Measurements from ENCODE around the gene PAK5.

The PAK5 gene

DNA sequence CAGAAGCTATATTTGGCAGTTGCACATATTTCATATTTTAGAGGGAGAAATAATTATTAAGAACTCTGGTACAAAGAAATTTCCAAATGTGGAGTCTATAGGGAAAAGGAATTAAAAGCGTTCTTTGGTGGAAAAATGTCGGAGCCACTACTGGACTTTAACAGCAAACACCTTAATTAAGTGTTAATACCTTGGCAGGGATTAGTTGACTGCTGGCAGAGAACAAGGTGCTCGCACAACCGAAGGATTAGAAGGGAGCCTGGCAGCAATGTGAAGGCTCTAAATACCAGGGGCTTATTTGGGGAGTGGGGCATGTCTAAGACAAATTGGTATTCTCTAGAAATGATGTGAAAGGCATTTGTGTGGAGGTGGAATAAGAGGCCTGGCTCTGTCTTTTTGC lies 98.9 kb downstream of the PAK5 start:
- Histone ChIP-seq H3K9me3 (ENCODE audit: control insufficient read depth, insufficient read depth, low read length) (no peaks in the 10 kb centered on the region), H3K9ac (ENCODE audit: low read depth, low read length) (no peak overlapping the region), H3K36me3 (ENCODE audit: control insufficient read depth, insufficient read depth, low read length) (no peaks in the 10 kb centered on the region), H3K27me3 (ENCODE audit: control insufficient read depth, insufficient read depth, low read length) (no peaks in the 10 kb centered on the region), H3K4me1 (ENCODE audit: control insufficient read depth, insufficient read depth, low read length) (no peaks in the 10 kb centered on the region), H3K4me3 (ENCODE audit: low read depth, low read length) (no peak overlapping the region)

DNA sequence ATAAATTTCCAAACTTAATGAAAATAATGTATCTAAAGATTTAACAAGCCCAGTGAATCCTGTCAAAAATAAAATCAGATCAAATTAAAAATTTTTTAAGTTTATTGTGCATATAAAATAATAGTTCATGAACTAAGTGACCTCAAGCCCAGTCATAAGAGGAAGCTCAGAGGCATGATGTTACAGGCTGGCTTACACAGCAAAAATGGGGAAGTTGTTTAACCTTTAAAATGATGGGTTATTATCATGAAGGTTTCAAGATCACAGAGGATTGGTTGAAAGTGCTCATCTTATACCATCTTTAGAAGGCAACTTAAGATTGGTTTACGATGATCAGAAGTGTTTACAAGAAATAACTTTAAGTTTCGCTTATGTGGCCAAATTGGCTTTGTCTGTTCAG lies 102.5 kb downstream of the PAK5 start:
- Histone ChIP-seq H3K36me3 (ENCODE audit: control insufficient read depth, insufficient read depth, low read length) (no peaks in the 10 kb centered on the region), H3K4me3 (ENCODE audit: low read depth, low read length) (no peak overlapping the region), H3K9me3 (ENCODE audit: control insufficient read depth, insufficient read depth, low read length) (no peaks in the 10 kb centered on the region), H3K27me3 (ENCODE audit: control insufficient read depth, insufficient read depth, low read length) (no peaks in the 10 kb centered on the region), H3K4me1 (ENCODE audit: control insufficient read depth, insufficient read depth, low read length) (no peaks in the 10 kb centered on the region), H3K9ac (ENCODE audit: low read depth, low read length) (no peak overlapping the region)

DNA sequence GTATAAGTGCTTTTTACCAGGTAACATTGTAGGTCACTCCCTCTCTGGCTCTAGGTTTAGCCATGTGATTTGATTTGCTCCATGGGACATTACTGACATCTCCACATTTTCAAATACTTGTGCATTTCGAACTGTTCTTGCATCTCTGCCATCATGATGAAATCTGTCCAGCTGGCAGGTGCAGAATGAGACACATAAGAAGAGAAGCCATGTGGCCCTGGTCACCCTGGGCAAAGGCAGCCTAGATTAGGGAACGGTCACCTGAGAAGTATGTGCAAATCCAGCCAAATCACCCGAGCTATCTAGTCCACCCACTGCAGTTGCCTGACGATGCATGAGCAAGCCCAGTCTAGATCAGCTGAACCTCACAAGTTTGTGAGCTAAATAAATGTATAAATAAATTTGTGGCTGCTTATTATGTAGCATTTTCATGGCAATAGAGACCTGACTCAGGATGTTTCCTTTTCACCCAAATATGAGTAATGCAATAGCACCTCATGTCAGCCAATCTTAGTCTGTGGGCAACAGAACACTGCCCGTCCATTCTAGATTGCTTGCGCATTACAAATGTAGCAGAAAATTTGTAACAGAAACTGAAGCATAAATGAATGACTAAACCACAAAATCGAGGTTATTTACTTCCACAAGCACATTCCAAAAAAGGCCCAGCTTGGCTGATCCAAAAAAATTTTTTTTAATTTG lies 115.2 kb downstream of the PAK5 start:
- Histone ChIP-seq H3K4me3 (ENCODE audit: low read depth, low read length) (no peak overlapping the region), H3K4me1 (ENCODE audit: control insufficient read depth, insufficient read depth, low read length) (no peaks in the 10 kb centered on the region), H3K9ac (ENCODE audit: low read depth, low read length) (no peak overlapping the region), H3K36me3 (ENCODE audit: control insufficient read depth, insufficient read depth, low read length) (no peaks in the 10 kb centered on the region), H3K27me3 (ENCODE audit: control insufficient read depth, insufficient read depth, low read length) (no peaks in the 10 kb centered on the region), H3K9me3 (ENCODE audit: control insufficient read depth, insufficient read depth, low read length) (no peaks in the 10 kb centered on the region)

DNA sequence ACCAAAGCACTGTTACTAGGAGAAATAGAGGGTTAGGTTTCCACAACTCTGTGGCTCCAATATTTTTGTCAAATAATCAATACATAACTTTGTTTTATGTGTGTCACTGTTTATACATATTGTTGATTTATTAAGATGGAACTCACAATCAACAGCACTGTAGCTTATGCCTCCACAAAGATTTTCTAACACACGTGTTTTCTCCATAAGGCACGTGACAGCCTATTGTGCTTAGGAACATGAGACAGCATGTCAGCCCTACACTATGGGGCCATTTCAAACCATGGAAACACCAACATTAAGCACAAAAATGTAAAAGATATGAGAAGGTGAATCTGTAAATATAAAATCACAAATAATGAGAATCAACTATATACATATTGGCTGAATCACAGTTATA lies 127.0 kb downstream of the PAK5 start:
- Histone ChIP-seq H3K27me3 (ENCODE audit: control insufficient read depth, insufficient read depth, low read length) (no peaks in the 10 kb centered on the region), H3K4me3 (ENCODE audit: low read depth, low read length) (no peak overlapping the region), H3K36me3 (ENCODE audit: control insufficient read depth, insufficient read depth, low read length) (no peaks in the 10 kb centered on the region), H3K4me1 (ENCODE audit: control insufficient read depth, insufficient read depth, low read length) (no peaks in the 10 kb centered on the region), H3K9me3 (ENCODE audit: control insufficient read depth, insufficient read depth, low read length) (no peaks in the 10 kb centered on the region), H3K9ac (ENCODE audit: low read depth, low read length) (no peak overlapping the region)

DNA sequence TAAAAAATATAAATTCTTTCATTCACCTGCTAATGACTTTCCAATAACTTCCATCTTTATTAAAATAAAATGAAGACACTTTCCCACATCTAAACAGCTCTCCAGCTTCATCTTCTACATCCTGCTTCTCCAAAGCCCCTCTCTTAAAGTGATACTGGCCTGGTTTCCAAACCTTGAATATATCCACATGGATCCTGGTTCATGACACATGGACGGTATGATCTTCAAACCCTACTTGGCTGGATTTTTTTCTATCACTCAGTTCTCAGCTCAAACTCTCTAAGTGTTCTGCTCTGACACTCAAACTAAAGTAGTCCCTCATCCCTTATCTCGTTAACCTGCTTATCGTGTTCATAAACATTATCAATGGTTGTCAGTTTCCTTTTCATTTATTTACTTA lies 128.2 kb downstream of the PAK5 start:
- Histone ChIP-seq H3K4me1 (ENCODE audit: control insufficient read depth, insufficient read depth, low read length) (no peaks in the 10 kb centered on the region), H3K27me3 (ENCODE audit: control insufficient read depth, insufficient read depth, low read length) (no peaks in the 10 kb centered on the region), H3K9me3 (ENCODE audit: control insufficient read depth, insufficient read depth, low read length) (no peaks in the 10 kb centered on the region), H3K9ac (ENCODE audit: low read depth, low read length) (no peak overlapping the region), H3K36me3 (ENCODE audit: control insufficient read depth, insufficient read depth, low read length) (no peaks in the 10 kb centered on the region), H3K4me3 (ENCODE audit: low read depth, low read length) (no peak overlapping the region)

DNA sequence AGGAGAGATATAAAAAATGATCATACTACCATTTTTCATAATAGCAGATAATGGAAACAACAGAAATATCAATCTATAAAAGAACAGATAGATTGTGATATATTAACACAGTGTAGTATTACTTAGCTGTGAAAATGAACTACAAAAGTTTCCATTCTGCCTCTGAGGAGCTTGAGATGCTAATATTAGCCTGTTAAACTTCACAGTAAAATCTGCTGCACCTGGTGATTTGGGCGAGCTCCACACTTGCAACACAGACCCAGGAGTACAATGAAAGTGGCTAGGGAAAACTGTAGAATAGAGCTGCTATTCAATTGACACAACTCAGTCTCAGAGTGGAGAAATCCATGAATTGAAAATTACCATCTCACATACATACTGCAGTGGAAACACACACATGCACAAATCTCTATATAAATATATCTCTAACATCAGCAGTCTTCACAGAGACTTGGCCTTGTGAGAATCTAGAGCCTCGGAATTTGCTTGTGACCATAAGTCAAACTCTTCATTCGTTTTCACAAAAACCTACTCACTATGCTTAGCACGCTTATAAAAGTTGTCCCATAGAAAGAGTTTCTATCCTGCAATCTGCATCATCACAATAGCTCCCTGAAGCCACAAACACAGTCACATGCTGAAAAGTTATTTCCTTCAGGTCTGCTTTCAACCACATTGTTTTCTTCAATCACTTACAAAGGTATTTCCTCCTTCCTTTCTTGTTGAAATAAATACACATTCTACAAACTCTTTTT lies 133.0 kb downstream of the PAK5 start:
- H3K27me3 ChIP-seq (ENCODE audit: control insufficient read depth, insufficient read depth, low read length), result no peaks in the 10 kb centered on the region
- H3K9me3 ChIP-seq (ENCODE audit: control insufficient read depth, insufficient read depth, low read length), result no peaks in the 10 kb centered on the region
- no peaks in the 10 kb centered on the region for H3K4me1 ChIP-seq (ENCODE audit: control insufficient read depth, insufficient read depth, low read length)
- H3K4me3 ChIP-seq (ENCODE audit: low read depth, low read length), result no peak overlapping the region
- no peak overlapping the region for H3K9ac ChIP-seq (ENCODE audit: low read depth, low read length)
- H3K36me3 ChIP-seq (ENCODE audit: control insufficient read depth, insufficient read depth, low read length), result no peaks in the 10 kb centered on the region

DNA sequence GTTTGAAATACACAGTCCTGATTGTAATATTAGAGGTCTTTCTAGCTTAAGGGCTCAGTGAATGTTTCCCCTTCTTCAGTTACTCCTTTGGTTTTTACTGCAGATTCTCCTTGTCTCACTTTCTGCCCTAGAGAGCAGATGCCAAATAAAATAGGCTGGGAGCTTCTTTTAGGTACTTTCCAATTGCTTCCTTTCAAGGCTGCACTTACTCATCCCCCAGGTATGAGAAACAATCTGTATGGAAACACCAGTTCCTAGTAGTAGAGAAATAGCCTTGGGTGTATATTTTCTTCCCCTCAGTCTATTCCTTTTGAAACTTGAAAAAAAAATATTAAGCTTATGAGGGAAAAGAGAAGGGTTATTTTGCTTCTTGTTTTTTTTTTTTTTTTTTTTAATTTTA lies 139.7 kb downstream of the PAK5 start:
- Histone ChIP-seq H3K9ac (ENCODE audit: low read depth, low read length) (no peak overlapping the region), H3K4me1 (ENCODE audit: control insufficient read depth, insufficient read depth, low read length) (no peaks in the 10 kb centered on the region), H3K9me3 (ENCODE audit: control insufficient read depth, insufficient read depth, low read length) (no peaks in the 10 kb centered on the region), H3K4me3 (ENCODE audit: low read depth, low read length) (no peak overlapping the region), H3K27me3 (ENCODE audit: control insufficient read depth, insufficient read depth, low read length) (no peaks in the 10 kb centered on the region), H3K36me3 (ENCODE audit: control insufficient read depth, insufficient read depth, low read length) (no peaks in the 10 kb centered on the region)

DNA sequence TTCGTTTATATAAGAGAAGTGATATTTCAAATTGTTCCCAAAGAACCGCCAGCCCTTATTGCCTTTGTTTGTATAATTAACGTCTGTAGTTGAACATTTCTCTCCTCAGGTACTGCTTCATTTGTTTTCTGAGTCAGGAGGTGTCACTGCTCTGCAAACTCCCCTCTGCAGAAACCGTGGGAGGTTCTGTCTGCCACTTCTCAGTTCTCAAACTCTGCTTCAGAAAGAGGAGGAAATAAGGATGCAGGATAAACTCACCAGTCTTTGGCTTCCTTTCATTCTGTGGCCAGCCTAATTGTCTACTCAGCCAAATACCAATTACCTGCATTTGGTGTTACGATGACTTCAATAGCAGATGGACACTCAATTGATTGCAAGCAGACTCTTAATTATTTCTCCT lies 149.8 kb downstream of the PAK5 start:
- Histone ChIP-seq H3K9me3 (ENCODE audit: control insufficient read depth, insufficient read depth, low read length) (no peaks in the 10 kb centered on the region), H3K36me3 (ENCODE audit: control insufficient read depth, insufficient read depth, low read length) (no peaks in the 10 kb centered on the region), H3K27me3 (ENCODE audit: control insufficient read depth, insufficient read depth, low read length) (no peaks in the 10 kb centered on the region), H3K4me1 (ENCODE audit: control insufficient read depth, insufficient read depth, low read length) (no peaks in the 10 kb centered on the region), H3K4me3 (ENCODE audit: low read depth, low read length) (no peak overlapping the region), H3K9ac (ENCODE audit: low read depth, low read length) (no peak overlapping the region)

DNA sequence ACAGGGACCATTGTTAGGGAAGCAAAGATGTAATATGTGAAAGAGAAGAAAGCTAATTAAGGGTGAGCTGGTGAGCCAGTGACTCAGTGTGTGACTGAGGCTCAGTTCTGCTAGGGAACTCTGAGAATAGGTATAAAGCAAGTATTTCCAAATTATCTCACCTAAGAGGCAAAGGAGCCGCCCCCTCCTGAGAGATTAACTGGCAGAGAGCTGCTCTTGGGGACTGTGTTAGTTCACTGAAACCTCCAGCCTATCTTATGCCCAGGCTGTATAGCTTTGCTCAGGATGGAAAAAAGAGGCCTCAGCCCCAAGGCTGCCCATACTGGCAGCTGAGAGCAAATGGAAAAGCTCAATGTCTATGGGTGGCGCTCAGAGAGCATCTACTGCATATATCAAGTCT lies 152.0 kb downstream of the PAK5 start:
- Histone ChIP-seq H3K27me3 (ENCODE audit: control insufficient read depth, insufficient read depth, low read length) (no peaks in the 10 kb centered on the region), H3K9ac (ENCODE audit: low read depth, low read length) (no peak overlapping the region), H3K4me1 (ENCODE audit: control insufficient read depth, insufficient read depth, low read length) (no peaks in the 10 kb centered on the region), H3K36me3 (ENCODE audit: control insufficient read depth, insufficient read depth, low read length) (no peaks in the 10 kb centered on the region), H3K9me3 (ENCODE audit: control insufficient read depth, insufficient read depth, low read length) (no peaks in the 10 kb centered on the region), H3K4me3 (ENCODE audit: low read depth, low read length) (no peak overlapping the region)

DNA sequence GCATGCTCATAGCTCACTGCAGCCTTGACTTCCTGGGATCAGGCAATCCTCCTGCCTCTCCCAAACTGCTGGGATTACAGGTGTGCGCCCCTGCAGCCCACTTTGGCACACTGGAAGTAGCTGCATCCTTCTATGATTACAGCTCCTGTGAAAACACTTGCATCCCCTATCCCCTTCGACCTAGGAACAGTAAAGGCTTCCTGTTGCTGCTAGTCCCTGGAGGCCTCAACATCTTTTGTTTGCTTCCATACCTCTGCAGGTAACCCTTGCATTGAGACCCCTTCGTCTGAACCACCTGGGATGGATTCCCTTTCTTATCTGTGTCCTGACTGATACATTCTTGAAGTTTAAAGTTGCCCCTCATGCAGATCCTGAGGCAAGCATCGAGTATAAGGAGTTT lies 152.4 kb downstream of the PAK5 start:
- H3K27me3 ChIP-seq (ENCODE audit: control insufficient read depth, insufficient read depth, low read length), result no peaks in the 10 kb centered on the region
- H3K4me3 ChIP-seq (ENCODE audit: low read depth, low read length), result no peak overlapping the region
- no peaks in the 10 kb centered on the region for H3K9me3 ChIP-seq (ENCODE audit: control insufficient read depth, insufficient read depth, low read length)
- no peaks in the 10 kb centered on the region for H3K36me3 ChIP-seq (ENCODE audit: control insufficient read depth, insufficient read depth, low read length)
- H3K9ac ChIP-seq (ENCODE audit: low read depth, low read length), result no peak overlapping the region
- no peaks in the 10 kb centered on the region for H3K4me1 ChIP-seq (ENCODE audit: control insufficient read depth, insufficient read depth, low read length)

DNA sequence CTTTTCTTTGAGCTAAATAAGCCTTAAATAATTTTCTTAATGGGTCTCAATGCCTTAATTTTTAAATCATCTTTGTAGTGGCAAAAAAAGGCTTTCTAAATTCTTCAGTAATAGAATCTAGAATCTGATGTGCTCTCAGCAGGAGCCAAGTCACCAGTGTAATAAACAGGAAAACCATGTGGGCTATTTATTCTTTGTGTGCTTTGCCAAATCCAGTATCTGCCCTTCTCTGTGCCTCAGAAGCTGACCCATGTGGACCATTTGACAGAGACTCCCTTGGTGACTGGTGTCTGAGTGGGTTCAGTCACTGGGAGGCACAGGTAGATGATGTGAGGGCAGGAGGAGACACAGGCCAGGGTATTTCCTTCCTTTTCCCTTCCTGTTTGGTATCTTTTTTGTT lies 152.9 kb downstream of the PAK5 start:
- Histone ChIP-seq H3K36me3 (ENCODE audit: control insufficient read depth, insufficient read depth, low read length) (no peaks in the 10 kb centered on the region), H3K9ac (ENCODE audit: low read depth, low read length) (no peak overlapping the region), H3K9me3 (ENCODE audit: control insufficient read depth, insufficient read depth, low read length) (no peaks in the 10 kb centered on the region)

DNA sequence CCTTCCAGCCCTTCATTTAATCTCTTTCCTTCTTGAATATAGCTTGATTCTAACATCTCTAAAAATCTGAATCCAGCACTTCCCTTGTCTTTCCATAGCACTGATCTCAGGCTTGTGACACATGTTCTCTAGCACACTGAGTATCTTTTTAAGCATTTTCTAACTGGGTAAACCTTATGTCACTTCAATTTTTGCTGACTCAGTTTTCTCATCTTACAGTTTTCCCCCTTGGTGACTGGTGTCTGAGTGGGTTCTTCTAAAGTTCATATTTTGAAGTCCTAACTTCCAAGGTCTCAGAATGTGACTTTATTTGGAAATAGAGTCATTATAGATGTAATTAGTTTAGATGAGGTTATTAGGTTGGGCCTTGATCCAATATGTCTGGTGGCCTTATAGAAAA lies 153.9 kb downstream of the PAK5 start:
- no peak overlapping the region for H3K4me3 ChIP-seq (ENCODE audit: low read depth, low read length)
- H3K36me3 ChIP-seq (ENCODE audit: control insufficient read depth, insufficient read depth, low read length), result no peaks in the 10 kb centered on the region
- H3K4me1 ChIP-seq (ENCODE audit: control insufficient read depth, insufficient read depth, low read length), result no peaks in the 10 kb centered on the region
- no peaks in the 10 kb centered on the region for H3K9me3 ChIP-seq (ENCODE audit: control insufficient read depth, insufficient read depth, low read length)
- no peaks in the 10 kb centered on the region for H3K27me3 ChIP-seq (ENCODE audit: control insufficient read depth, insufficient read depth, low read length)
- H3K9ac ChIP-seq (ENCODE audit: low read depth, low read length), result no peak overlapping the region

More for the DNA sequence above, 152.9 kb downstream of the PAK5 start:
- no peak overlapping the region for H3K4me3 ChIP-seq (ENCODE audit: low read depth, low read length)
- no peaks in the 10 kb centered on the region for H3K27me3 ChIP-seq (ENCODE audit: control insufficient read depth, insufficient read depth, low read length)
- H3K4me1 ChIP-seq (ENCODE audit: control insufficient read depth, insufficient read depth, low read length), result no peaks in the 10 kb centered on the region

Data from iPS-15b (cell line).